H54 (cell line): Measurements from ENCODE around the gene MLXIP.
"Not testable (repeated sequence)": the region's sequence is repeated elsewhere in the genome, so short reads cannot be mapped to it uniquely, and the experiment has no call there.

Source experiments
- DNase-seq: peaks from one replicate; pipeline ENCODE4 v3.0.0; 2011; ENCODE audit warnings: low spot score, mixed read lengths; ENCODE audit not compliant: insufficient read length
- FAIRE-seq: peaks from 3 replicates; lab custom pipeline; 2011; peaks lifted over from hg19 to GRCh38; lab: Jason Lieb, UNC
- POLR2A ChIP-seq: IDR thresholded peaks from 2 replicates; pipeline ENCODE4 v1.6.1; 2011; ENCODE audit warnings: low read depth, mild to moderate bottlenecking, low read length

MLXIP gene

DNA sequence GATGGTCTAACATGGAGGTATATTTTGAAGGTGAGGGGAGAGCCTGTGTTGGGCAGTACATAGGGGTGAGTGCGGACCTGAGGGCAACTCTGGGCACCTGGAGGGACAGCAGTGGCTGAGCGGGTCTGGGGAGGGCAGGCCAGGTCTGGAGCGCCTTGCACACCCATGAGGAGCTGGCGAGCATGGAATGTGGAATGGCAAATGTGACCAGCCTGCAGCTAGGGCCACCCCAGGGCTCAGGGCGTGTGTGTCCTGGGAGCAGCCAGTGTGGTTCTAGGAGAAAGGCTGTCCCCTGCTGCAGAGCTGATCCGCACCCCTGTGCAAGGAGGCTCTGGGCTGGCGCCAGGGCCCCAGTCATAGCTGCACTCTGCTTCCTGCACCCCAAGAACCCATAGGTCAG lies 32.4 kb upstream of the MLXIP start:
- FAIRE-seq = no peak
- no peak for DNase-seq
- no peak for TF ChIP-seq POLR2A

DNA sequence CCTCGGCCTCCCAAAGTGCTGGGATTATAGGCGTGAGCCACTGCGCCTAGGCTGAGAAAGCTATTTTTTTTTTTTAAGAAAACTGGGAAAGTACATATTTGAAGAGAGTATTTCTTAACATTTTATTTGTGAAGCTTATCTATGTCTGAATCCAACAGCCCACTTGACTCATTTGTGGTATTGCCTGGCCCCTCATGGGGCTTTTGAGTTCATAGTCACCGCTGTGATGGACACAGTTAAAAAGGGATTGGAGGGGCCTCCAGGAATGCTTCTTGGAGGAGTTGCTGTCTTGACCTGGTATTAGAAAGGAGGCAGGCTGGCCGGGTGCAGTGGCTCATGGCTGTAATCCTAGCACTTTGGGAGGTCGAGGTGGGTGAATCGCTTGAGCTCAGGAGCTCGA lies 30.4 kb upstream of the MLXIP start:
- TF ChIP-seq POLR2A = no peak
- DNase-seq (no peak), FAIRE-seq (no peak)

DNA sequence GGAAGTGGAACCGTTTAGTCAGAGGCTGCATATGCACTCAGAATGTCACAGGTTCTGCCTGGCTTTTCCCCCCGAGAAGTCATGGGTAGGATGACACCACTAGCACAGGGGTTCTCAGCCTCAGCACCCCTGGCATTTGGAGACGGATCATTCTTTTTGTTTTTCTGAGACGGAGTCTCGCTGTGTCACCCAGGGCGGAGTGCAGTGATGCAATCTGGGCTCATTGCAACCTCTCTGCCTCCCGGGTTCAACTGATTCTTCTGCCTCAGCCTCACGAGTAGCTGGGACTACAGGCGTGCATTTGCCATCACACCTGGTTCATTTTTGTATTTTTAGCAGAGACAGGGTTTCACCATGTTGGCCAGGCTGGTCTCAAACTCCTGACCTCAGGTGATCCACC lies 28.7 kb upstream of the MLXIP start:
- no peak for FAIRE-seq
- no peak for TF ChIP-seq POLR2A
- DNase-seq = no peak

DNA sequence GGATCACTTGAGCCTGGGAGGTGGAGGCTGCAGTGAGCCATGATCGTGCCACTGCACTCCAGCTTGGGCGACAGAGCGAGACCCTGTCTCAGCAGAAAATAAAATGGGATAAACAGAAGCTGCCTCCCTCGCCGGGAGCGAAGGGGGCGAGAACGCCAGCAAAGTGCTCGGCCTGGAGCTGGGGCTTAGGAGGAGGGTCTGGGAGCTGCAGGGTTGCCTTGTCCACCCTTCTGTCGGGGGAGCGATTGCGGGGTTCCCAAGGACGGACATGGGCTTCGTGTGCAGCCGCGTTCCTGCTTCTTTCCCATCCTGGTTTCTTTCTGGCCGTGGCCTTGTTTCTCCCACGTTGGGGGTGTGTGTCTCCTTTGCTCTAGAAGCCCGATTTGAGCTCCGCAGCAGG lies 27.9 kb upstream of the MLXIP start:
- DNase-seq (no peak), FAIRE-seq (no peak)
- TF ChIP-seq POLR2A = no peak

DNA sequence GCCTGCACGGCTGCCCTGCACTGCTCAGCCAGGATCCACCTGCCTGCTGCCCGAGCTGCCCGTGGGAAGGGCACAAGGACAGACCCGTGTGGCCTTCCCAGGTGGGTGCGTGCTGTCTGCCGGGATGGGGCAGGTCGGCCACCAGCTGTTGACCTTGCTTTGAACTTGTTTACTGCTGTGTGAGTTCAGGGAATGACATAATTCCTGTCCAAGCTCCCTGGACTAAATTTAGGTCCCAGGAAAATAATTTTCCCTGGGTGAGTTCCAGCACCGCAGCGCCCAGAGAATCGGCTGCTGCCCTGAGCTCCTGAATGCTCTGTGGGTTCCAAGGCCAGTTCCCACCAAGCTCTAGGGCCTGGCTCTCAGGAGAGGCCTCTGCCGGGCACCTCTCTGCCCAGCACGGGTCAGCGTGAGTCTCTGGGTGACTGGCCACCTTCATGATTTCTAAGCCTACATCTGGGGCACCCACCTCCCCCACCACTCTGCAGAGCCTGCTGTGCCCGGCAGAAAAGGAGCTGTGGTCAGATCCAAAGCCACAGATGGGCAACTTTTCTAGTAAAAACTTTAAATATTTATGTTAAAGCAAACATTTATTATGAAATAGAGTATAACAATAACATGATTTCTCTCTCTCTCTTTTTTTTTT lies 27.2 kb upstream of the MLXIP start:
- no peak for TF ChIP-seq POLR2A
- DNase-seq (no peak), FAIRE-seq (no peak)

DNA sequence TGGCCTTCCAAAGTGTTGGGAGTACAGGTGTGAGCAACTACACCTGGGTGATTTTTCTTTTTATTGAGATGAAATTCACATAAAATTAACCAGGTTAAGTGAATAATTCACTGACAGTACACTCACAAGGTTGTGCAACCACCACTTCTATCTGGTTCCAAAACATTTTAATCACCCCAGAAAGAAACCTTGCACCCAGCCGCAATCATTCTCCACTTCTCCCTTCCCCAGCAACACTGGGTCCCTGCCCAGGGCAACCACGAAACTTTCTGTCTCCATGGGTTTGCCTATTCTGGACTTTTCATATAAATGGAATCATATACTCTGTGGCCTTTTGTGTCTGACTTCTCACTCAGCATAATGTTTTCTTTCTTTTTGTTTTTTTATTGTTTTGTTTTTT lies 26.3 kb upstream of the MLXIP start:
- FAIRE-seq = no peak
- no peak for TF ChIP-seq POLR2A
- DNase-seq = no peak

DNA sequence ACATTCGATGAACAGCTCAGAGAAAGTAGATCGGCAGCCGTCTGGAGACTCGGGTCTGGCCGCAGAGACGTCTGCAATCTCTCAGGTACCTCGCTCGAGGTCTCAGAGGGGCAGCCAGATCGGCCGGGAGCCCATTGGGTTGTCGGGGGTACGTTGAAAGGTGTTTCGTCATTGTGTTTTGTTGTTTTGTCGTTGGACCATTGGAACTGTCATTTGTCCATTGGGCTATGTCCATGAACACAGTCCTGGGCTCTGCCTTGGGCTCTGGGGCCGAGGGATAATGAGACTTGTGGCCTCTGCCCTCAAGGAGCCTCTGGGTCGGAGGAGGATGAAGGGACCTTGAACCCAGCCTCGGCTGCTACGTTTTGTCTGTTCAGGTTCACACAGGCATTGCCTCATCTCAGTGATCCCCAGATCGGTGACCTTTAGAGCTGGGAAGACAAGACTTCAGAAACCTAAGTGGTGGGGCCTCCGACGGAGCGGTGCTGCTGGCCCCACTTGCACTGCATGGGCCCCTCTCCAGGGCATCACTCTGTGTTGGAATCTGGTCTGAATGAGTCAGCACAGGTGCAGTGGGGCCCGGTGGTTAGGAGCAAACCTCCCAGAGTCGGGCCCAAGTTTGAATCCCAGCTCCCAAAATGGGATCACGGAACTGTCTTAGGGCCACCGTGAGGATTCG lies 23.6 kb upstream of the MLXIP start:
- FAIRE-seq = no peak

DNA sequence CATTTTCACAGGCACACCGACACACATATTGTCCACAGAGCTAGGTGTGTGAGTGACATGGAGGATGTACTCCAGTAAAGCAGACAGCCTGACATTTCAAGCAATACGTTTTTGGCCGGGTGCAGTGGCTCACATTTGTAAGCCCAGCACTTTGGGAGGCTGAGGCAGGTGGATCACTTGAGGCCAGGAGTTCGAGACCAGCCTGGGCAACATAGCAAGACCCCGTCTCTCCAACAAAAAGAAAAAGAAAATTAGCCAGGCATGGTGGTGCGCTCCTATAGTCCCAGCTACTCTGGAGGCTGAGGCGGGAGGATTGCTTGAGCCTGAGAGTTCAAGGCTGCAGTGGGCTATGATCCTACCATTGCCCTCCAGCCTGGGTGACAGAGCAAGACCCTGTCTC lies 22.1 kb upstream of the MLXIP start:
- FAIRE-seq, DNase-seq: not testable (repeated sequence)

More for the DNA sequence above, 23.6 kb upstream of the MLXIP start:
- no peak for DNase-seq
- TF ChIP-seq POLR2A = no peak

DNA sequence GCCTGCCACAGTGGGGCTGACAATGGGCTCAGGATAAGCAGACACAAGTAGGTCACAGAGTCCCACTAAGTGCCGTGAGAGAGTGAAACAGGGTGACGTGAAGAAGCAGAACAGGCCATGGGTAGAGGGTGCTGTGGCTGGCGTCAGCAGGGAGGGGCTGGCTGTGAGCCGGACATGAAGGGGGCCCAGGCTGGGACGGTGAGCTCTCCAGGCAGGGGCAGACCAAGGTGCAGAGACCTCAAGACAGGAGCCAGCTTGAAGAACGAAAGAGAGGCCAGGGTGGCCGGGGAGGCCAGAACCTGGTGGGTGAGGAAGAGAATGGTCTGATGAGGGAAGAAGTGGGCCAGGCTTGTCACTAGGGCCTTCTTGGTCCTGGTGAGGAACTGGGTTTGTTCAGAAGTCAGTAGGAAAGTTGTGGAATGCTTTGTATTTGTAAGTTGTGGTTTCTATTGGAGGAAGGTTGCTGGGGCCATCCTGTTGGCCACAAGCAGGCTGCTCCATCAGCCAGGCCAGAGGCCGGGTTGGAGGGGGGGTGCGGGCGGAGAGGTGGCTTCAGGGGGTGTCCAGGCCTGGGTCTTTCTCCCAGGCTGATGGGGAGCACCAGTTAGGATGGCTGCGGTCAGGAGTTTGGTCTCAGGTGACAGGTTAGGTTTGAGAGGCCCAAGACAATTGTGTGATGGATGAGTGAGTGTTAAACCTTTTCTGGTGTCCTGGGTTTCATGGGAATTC lies 21.4 kb upstream of the MLXIP start:
- DNase-seq = no peak
- no peak for TF ChIP-seq POLR2A
- FAIRE-seq = no peak

DNA sequence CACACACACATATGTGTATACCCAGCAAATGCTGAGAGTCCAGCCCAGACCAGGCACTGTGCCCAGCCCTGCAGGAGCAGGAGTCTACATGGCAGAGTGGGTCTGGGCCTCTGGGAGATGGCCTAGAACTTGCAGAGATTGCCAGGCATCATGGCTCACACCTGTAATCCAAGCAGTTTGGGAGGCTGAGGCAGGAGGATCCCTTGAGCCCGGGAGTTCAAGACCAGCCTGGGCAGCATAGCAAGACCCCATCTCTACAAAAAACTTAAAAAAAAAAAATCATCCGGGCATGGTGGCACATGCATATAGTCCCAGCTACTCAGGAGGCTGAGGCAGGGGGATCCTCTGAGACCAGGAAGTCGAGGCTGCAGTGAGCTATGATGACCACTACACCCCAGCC lies 20.8 kb upstream of the MLXIP start:
- FAIRE-seq = no peak
- no peak for DNase-seq
- TF ChIP-seq POLR2A = no peak

DNA sequence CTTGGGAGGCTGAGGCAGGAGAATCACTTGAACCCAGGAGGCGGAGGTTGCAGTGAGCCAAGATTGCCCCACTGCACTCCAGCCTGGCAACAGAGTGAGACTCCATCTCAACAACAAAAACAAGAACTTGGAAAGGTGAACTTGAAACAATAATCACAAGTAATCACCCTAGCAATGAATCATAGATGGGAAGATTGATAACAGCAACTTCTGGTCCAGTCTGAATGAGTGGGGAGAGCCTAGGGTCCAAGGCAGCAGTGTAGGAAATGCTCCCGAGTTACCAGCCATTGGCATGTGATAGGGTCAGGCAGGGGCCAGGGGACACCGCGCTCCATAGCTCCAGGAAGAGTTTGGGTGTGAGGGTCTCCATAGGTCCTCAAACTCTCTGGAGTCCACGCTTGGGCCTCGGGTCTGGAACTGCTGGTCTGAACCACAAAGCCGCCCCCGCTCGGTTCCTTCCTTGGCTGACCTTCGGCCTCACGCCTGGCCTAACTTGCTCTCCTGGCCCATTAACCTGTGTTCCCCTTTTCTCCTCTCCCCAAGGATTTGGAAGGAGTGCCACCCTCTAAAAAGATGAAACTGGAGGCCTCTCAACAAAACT lies 19.9 kb upstream of the MLXIP start:
- FAIRE-seq (no peak), DNase-seq (no peak)
- no peak for TF ChIP-seq POLR2A

DNA sequence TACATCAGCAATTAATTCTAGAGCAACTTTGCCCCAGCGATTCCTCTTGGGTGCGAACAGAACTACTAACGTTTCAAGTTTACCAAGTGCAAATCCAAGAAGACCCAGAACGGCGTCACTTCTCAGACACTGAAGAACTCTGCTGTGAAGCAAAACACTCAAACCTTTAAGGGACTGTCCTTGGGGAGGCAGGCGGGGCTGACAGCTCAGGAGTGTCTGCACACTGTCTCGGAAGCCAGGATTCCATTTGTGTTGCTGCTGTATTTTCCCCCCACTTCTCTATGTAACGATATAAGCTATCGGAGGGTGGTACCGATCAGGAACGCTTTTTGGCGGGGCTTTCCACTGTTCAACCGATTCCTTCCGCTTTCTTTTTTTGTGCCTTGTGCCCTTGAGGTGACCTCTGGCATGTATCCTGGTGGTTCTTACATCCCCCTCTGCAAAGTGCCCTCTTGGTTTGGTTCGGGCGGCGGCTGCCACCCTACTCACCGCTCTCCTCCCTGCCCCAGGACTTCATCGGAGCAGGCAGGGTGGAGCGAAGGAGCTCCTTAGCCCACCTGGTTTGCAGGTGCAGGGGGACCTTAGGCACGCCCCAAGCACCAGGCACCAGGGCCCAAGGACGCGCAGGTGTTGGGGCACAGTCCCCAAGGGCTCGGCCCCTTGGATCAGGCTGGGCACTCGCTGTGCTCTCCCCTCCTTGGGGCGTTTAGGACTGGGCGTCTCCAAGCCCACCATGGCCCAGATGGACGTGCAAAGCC lies 19.2 kb upstream of the MLXIP start:
- DNase-seq (no peak), FAIRE-seq (no peak)
- TF ChIP-seq POLR2A = no peak

DNA sequence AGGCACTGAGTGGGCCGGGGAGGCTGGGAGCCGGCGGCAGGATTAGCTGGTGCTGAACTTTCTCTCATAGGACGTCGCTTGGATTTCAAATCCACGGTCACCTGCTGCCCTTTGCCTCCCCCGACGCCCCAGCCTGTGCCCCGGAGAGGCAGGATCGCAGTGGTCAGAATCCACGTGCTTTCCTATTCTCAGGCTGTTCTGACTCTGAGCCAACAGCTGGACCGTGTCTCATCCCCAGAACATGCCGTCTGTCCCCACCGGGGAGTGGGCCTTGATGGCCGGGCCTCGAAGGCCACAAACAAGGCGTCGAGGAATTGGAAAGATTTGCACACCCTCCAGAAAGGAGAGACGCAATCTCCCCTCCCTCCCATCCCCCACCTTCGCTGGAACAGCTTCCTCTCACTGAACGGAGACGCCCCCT lies 18.5 kb upstream of the MLXIP start:
- FAIRE-seq (no peak), DNase-seq (no peak)
- TF ChIP-seq POLR2A = no peak
